ENCODE results near the gene MED19.
"Not testable (repeated sequence)": the region's sequence is repeated elsewhere in the genome, so short reads cannot be mapped to it uniquely, and the experiment has no call there.

The MED19 gene
- total RNA-seq: 15.0 to 23.3 (median 18.1) reads per million in 4 donors

DNA sequence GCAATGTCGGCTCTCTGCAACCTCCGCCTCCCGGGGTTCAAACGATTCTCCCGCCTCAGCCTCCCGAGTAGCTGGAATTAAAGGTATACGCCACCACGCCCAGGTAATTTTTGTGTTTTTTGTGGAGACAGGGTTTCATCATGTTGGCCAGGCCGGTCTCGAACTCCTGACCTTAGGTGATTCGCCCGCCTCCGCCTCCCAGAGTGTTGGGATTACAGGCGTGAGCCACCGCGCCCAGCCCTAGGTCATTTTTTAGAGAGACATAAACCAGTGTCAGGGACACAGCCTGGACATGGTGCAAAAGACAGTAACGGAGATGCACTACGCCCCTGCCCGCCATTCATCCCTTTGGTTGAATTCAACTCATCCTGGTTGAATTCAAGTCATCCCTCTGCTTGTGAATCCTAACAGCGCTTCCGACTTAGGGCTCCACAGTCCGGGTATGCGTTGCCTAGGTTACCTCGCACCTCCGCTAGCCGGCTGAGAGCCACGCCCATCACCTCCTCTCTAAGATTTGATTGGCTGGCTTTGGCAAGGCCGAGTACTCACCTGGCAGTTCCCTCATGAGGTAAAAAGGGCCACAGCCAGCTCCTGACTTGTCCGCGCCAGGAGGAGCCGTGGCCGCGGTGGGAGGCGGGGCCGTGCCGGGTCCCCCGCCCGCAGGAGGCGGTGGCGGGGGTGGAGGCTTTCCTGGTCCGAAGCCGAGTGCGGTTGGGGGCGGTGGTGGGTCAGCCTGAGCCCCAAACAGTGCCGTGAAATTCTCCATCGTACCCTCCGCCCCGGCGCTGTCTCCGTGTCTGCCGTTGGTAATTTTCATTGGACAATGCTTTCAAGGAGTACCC, at the start of gene MED19:
Gene MED19, minus strand, starts transcription at position 802 of the 842 bp plus-strand sequence. Its CDS starts 36 bp downstream, at position 766.
- DNase-seq: peak; percentile 62 to 84 (median 75)

- DNase-seq: no peak
Measured at GRCh38 chr11:57758174-57758573, 46.2 kb upstream of the MED19 start.

GRCh38 chr11:57752954-57753353, 40.9 kb upstream of the MED19 start:
- DNase-seq: no peak

DNA sequence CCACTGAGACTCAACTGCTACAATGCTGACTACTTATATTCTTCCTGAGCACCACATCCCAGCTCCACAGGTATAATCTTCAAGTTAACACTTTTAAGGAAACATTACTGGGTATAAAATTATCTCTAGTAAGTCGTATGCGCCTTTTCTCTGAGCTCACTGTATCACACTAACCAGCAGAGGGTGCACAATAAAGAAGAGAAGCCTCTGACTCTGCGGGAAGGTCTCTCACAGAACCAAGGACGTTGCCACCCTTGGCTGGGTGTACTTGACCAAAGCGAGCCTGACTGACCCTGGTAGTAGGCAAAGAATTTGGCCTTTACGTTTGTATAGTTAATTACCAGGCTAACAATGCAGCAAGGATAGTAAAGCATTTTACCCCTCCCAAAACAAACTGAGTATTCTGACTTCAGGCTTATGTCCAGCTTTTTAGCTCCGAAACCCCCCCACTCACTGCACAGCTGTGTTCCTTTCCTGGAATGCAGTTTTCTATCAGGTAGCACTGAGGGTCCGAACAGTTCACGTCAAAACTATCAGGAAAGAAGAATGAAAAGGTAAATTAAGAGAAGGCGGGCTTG, 39.8 kb upstream of the MED19 start, which contains the start of gene BTBD18:
Gene BTBD18, minus strand, starts transcription at position 144 of the 578 bp plus-strand sequence. CDS start 631 bp downstream, outside the sequence.
- DNase-seq: no peak

GRCh38 chr11:57751176-57751575, 39.2 kb upstream of the MED19 start:
- DNase-seq: no peak

DNA sequence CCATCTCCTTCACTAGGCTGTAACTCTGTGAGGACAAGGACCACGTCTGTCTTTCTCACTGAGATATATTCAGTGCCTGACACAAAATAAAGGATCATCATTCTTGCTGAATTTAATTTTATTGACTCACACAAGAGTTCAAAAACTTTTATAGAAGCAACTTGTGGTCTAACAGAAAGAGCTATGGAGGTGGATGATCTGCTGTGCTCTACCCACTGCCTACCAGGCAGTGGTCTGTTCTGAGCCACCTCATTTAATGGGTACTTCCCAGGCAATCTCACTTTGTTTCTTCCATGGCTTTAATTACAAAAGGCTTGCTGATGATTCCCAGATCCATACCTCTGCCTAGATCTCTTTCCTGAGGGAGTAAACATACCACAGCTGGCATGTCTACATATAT, 34.9 kb upstream of the MED19 start:
- no peak for DNase-seq

- no peak for DNase-seq
Measured at GRCh38 chr11:57745206-57745605, 33.2 kb upstream of the MED19 start.

DNA sequence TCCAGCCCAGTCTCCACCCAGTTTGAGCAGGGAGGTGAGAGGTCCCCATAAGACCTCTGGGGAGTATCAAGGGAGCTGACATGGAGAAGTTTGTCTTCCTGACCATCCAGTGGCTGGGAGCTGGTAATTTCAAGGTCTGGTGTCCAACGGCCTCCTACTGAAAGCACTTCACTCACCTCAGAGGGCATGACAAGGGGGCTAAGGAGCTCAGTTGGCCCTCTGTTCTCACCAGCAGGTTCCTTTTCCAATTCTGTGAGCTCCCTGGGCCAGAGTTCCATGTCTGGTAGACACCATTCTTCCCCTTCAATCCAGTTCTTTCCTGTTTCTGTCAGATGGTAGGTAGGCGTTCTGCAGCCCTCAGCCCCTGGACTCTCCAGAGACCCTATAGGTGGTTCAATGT, 32.3 kb upstream of the MED19 start:
- no peak for DNase-seq

- DNase-seq: no peak
Measured at GRCh38 chr11:57742087-57742452, 30.1 kb upstream of the MED19 start.

GRCh38 chr11:57741132-57742086, 29.4 kb upstream of the MED19 start, which contains the start of gene SELENOH:
Gene SELENOH (plus strand): TSS chr11:57741491. CDS start chr11:57741596, 105 bp downstream.
- DNase-seq: peak; percentile 83 to 97 (median 87)

- no peak for DNase-seq
Measured at GRCh38 chr11:57735619-57736298, 23.7 kb upstream of the MED19 start.

- DNase-seq: no peak
Measured at GRCh38 chr11:57732661-57733060, 20.6 kb upstream of the MED19 start.

- no peak for DNase-seq
Measured at GRCh38 chr11:57729479-57729878, 17.5 kb upstream of the MED19 start.

GRCh38 chr11:57728829-57729228, 16.8 kb upstream of the MED19 start:
- DNase-seq: no peak

- no peak for DNase-seq
Measured at GRCh38 chr11:57727185-57727584, 15.2 kb upstream of the MED19 start.

GRCh38 chr11:57716726-57717125, 4.7 kb upstream of the MED19 start:
- DNase-seq: not testable (repeated sequence)

DNA sequence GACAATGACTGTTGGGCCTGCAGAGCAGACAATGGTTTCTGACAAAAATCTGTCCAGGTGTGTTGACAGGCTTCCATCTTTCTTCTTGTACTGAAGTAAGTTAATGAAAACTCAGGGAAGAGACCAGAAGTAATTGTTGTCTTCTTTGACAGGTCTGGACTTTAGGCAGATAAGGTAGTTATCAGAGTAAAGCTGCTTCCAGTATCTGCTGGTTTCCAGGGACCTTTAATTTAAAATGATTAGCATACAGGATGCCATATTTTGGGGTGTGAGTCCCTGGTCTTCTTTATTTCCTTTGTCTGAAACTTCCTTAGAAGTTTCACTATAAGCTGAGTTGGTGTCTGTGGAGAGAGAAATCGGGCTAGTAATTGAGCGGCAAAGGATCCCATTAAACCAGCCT, 1.8 kb upstream of the MED19 start:
- no peak for DNase-seq

DNA sequence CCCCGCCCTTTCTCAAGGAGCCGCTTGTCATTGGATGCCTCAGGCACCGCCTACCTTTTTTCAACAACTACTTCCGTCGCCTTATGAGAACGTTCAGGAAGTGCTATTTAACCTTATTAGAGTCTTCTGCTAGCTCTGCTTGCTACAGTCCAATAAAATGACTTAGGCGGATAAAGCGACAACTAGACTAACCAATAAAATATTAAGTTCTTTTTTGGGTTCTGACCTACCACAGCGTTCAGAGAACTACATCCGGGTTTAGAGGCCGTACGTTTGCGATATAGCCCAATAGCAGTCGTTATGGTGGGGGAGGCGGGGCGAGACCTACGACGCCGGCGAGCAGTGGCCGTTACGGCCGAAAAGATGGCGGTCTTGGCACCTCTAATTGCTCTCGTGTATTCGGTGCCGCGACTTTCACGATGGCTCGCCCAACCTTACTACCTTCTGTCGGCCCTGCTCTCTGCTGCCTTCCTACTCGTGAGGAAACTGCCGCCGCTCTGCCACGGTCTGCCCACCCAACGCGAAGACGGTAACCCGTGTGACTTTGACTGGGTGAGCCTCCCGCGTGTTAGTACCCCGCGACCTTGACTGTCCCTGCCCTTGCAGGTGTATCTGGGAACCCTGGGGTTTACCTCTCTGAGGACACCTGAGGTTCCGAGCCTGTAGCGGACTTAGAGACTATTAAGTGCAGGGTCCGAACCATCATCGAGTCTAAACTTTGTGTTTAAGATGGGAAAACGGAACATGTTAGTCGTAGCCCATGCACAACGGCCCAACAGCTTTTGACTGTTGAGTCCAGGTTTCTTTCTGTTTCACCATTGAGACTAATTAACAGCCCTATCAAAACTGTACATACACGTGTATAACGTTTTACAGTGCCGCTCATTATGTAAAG, 488 bp upstream of the MED19 start, which contains the start of gene TMX2:
Gene TMX2, plus strand, starts transcription at position 338 of the 895 bp plus-strand sequence. Its CDS starts 26 bp downstream, at position 364.
- DNase-seq: peak; percentile 78 to 98 (median 85)

- peak in 1 of 5 donors; percentile 44 for DNase-seq
Measured at GRCh38 chr11:57709802-57710367, 2.1 kb downstream of the MED19 start.

DNA sequence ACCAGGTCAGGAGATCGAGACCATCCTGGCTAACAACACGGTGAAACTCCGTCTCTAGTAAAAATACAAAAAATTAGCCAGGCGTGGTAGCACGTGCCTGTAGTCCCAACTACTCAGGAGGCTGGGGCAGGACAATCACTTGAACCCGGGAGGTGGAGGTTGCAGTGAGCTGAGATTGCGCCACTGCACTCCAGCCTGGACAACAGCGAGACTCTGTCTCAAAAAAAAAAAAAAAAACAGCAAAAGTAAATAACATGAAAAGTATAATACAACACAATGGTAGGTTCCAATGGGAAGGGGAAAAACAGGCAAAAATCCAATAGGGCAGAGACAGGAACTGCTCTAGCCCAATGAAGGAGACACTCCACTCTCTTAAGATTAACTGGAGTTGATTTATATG, 6.6 kb downstream of the MED19 start:
- DNase-seq: not testable (repeated sequence)

DNA sequence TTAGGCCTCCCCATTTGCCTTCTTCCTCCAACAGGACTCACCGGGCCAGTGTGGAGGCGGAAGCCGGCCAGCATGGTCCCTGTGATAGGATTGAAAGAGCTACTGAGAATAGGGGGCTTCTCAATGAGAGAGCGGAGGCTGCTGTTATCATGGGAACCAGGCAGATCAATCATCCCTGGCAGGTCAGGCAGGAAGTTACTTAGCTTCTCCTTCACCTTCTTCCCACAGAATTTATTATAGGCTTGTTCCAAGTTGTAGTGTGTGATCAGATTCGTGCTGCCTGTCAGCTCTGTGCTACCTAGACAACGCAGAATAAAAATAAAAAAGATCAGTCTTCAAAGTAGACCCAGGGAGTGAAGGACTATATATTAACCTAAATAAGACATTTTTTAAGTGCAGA, 7.1 kb downstream of the MED19 start:
- no peak for DNase-seq

Data from T-helper 1 cell (primary cell).